ENCODE results near the gene LSM14B.

Gene LSM14B

DNA sequence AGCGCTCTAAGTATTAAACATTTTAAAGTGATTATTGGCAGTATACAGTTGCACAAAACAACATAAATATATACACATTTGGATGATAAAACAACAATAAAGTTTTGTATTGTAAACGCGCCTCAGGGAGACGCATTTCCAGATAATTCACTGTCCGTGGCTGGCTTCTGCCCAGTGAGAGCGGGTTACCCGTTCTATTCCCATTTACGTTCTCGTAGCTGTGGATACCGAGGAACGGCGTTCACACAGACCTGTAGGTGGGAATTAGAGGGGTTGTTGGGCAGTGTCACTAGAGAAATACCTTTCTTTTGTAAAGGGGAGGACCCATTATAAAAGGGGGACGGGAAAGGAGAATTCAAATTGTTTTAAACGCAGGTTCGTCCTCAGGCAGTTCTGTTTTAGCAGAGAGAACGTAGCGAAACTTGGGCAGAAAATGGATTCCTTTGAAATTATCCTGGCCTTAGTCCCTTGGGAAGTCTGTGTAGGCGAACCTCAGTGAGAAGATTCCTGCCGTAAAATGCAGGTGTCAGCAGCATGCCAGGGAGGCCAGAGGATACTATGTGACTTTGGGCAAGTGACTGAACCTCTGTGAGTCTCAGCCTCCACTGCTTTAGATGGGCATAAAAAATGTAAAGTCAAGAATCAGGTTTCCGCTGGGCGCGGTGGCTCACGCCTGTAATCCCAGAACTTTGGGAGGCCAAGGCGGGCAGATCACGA is 61.3 kb downstream of the LSM14B start:
- peak; percentile 6 for DNase-seq

Measured in right kidney (tissue), 1 donor.